ENCODE data around the gene RAI1.
"Not testable (repeated sequence)": the region's sequence is repeated elsewhere in the genome, so short reads cannot be mapped to it uniquely, and the experiment has no call there.

RAI1 gene

GRCh38 chr17:17664064-17664452, 17.2 kb upstream of the RAI1 start:
- no peak for DNase-seq

DNA sequence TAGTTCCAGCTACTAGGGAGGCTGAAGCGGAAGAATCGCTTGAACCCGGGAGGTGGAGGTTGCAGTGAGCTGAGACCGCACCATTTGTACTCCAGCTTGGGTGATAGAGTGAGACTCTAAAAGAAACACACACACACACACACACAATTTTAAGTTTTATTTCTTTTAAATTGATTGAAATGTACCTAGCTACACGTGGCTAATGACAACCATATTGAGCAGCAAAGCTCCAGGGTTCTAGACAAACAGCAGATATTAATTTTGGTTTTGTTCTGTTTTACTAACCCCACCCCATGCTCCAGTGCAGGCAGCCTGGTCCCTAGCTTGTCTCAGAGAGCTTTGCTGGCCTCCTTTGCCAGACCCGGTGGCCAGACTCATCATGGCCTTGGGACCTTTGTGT, 16.0 kb upstream of the RAI1 start:
- no peak for DNase-seq

DNA sequence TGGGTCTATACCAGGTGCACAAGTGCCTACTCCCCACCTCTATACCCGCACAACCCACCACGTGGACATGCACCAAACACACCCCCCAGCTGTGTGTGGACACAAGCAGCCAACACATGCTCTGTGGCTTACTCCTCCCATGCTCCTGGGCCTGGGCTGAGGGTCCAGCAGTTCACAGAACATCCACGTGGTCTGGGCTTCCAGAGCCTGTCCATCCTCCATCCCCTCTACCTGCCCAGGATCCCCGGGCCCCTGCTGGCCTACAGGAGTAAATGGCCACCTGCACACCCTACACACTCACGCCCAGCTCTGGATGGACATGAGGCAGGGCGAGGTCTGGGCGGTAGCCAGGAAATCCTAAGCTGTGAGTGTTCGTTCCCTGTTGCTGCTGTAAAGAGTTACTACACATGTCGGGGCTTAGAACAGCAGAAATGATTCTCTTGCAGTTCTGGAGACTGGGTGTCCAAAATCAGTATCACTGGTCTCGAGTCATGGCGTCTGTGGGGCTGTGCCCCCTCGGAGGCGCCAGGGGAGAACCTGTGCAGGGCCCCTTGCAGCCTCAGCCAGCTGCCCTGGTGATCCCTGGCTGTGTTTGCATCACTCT, 15.0 kb upstream of the RAI1 start:
- no peak for DNase-seq

GRCh38 chr17:17667231-17667630, 14.0 kb upstream of the RAI1 start:
- no peak for DNase-seq

- DNase-seq = no peak
Measured at GRCh38 chr17:17667947-17668346, 13.3 kb upstream of the RAI1 start.

DNA sequence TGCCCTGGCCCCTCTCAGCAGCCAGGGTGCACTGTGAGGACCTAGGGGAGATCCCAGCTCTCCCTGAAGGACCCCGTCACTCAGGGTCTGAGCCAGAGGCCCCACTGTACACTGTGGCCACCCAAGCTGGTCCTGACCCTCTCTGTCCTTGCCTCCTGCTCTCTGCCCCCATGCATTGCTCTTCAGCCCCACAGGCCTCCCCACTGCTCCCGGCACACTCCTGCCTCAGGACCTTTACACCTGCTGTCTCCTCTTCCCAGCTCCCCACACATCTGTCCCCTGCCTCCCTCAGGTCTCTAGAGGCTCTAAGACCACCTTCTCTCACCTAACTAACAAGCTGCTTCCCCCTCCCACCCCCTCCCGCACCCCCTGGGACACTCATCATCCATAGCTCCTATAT, 12.9 kb upstream of the RAI1 start:
- no peak for DNase-seq

DNA sequence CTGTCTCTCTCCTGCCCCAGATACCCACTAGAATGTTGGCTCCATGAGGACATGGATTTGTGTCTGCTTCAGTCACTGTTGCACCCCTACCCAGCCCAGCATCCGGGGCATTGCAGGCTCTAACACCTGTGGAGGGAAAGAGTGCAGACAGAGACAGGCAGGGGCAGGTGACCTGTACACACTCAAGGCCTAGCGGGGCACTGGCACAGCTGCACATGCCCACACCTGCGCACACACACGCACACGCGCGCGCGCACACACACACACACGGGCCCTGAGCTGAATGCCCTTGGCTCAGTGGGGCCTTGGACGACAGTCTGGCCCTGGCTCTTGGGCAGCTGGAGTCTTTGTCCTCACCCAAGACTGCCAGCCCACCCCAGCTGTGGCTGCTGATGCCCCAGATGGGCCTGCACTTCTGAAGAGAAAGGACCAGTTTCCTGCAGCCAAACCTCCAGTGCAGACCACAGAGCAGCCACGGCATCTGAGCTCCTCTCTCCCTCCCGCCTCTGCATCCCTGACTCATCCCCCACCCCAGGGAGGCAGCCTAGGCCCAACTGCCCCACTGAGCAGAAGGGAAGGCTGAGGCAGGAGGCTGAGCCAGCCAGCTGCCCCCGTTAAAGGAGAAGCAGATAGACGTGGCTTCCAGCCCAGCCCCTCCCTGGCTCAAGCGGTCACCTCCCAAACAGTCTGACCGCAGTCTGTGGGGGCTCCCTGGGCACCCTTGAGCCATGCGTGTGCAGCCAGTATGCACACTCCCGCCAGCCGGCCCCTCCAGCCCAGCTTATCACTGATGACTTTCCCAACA, 12.3 kb upstream of the RAI1 start:
- no peak for DNase-seq

GRCh38 chr17:17669580-17670235, 11.6 kb upstream of the RAI1 start:
- DNase-seq = no peak

GRCh38 chr17:17670701-17671305, 10.5 kb upstream of the RAI1 start:
- no peak for DNase-seq

- no peak for DNase-seq
Measured at GRCh38 chr17:17671369-17672129, 9.7 kb upstream of the RAI1 start.

DNA sequence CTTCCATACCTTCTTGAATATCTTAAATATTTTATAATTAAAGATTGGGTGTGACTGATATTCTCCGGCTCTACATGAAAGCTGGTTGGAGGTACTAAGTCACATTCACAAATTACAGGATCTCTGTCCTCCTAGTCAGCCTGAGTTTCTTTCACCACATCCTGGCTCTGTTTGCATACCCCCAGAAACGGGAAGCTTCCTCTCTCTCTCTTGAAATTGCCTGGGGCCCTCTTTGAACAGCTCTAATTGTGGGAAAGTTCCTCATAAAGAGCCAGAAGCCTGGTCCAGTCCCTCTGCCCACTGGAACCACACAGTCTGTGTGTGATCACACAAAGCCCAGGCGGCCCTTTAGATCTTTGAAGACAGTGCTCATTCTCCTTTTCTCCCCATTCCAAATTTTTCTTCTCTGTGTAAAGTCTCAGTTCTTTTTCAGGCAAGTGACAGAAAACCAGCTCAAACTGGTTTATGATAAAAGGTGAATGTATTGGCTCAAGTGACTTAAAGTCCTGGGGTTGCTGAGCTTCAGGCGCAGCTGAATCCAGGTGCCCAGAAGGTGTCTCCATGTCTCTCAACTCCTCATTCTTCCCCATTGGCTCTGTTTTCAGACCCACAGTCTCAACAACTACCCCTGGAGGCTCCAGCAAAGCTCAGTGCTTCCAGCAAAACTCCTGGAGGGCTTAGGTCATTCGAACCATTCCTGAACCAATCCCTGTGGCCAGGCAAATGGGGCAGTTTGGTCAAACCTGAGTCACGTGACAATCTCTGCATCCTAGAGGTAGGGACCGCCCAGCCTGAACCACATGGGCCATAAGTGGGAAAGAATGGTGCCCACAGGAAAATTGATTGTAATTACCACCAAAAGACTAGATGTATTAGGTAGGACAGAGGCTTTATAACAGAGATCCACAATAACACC, 8.5 kb upstream of the RAI1 start:
- DNase-seq = no peak

DNA sequence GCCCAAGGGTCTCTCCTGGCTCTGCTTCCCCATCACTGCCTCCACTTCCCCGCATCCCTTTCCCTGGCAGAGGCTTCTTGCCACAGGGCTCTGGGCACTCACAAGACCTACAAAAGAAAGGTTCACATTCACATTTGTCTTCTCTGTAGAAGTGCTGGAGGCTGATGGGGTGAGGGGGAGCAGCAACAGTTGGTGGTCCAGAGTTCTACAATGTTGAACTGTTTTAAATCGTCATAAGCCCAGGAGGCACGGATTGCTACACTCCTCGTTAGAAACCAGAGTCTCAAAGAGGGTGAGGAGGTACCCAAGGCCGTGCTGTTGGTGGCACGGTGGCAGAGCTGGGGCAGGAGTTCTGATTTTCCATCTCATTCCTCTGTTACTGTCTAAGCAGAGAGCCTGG, 5.8 kb upstream of the RAI1 start:
- no peak for DNase-seq

DNA sequence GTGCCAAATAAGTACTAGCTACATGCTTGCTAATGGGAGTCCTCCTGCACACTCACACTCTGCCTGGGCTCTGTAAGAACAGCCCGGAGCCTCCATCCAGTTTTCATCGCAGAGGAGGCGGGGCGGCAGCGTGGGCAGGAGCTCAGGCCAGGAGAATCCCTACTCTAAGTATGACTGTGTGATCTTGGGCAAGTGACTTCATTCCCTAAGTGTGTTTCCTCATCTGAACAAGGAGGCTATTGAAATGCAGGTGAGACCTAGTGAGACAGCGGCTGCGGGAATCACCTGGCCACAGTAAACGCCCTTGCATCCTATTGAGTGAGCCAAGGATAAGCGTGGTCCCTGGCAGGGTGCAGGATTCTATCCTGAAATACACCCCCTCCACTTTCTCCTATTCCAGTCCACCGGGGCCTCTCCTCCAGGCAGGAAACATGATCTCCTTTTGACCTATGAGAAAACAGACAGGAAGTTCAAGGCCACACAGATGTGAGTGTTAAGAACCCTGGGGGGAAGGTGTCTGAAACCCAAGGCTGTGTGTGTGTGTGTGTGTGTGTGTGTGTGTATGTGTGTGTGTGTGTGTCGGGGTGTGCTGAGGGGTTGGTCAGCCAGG, 5.2 kb upstream of the RAI1 start:
- DNase-seq = no peak

DNA sequence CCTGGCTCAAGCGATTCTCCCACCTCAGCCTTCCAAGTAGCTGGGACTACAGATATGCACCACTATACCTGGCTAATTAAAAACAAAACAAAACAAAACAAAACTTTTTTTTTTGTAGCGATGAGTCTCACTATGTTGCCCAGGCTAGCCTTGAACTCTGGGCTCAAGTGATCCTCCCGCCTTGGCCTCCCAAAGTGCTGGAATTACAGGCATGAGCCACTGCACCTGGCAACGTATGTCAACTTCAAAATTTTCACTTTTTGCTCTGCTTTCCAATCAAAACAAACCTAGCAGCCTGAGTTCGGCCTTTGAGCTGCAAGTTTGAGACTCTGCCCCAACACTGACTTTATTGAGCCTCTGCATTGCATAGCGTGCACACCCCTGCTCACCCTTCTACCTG, 4.5 kb upstream of the RAI1 start:
- DNase-seq = no peak

- DNase-seq = no peak
Measured at GRCh38 chr17:17677299-17678040, 3.8 kb upstream of the RAI1 start.

DNA sequence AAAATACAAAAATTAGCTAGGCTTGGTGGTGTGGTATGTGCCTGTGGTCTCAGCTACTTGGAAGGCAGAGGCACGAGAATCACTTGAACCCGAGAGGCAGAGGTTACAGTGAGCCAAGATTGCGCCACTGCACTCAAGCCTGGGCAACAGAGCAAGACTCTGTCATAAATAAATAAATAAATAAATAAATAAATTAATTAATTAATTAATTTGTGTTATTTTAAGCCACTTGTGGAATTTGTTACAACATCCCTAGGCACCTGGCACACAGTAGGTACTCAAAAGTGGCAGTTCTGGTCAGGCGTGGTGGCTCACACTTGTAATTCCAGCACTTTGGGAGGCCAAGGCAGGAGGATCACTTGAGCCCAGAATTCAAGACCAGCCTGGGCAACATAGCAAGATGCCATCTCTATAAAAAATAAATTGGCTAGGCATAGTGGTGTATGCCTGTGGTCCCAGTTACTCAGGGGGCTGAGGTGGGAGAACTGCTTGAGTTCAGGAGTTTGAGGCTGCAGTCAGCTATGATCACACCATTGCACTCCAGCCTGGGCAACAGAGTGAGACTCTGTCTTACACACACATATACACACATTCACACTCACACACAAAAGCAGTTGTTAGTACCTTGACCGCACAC, 3.1 kb upstream of the RAI1 start:
- not testable (repeated sequence) for DNase-seq

- no peak for DNase-seq
Measured at GRCh38 chr17:17679243-17679642, 2.0 kb upstream of the RAI1 start.

- no peak for DNase-seq
Measured at GRCh38 chr17:17679748-17680147, 1.5 kb upstream of the RAI1 start.

GRCh38 chr17:17680477-17681186, 626 bp upstream of the RAI1 start:
- DNase-seq = no peak

All from NCI-H187 treated with DMSO at 0.1 percent for 48 hours (cell line).